GM12878 (cell line): ENCODE measurements around the gene MAPK8IP3. TPM values are rescaled to one million over a fixed set of nuclear protein-coding genes. Genes with fewer than 3 reads are reported as not detected.

ENCODE experiments used
- ATAC-seq: fragments of 200-7000 bp; cut with Tn5 transposase; 3 replicates; pipeline ENCODE4 v1.9.1; 2020; ENCODE audit warnings: mild to moderate bottlenecking, moderate library complexity
- BruUV-seq: library from RNA; stranded (reverse); fragments of 400-500 nt; replicated peaks from 2 replicates; lab custom pipeline; 2021; lab: Mats Ljungman, UMichigan
- CTCF ChIA-PET: fragments of 300-600 bp; sonication (Branson Sonifier 250); formaldehyde crosslinking; extraction: SDS; loops from one replicate; lab custom pipeline; 2021; ENCODE audit warnings: inconsistent platforms; lab: Yijun Ruan, JAX
- POLR2A ChIA-PET: fragments of 350-600 bp; formaldehyde crosslinking; extraction: SDS; loops from one replicate; lab custom pipeline; 2021; ENCODE audit warnings: inconsistent platforms; lab: Charles Lee
- RAD21 ChIA-PET: fragments of 300-600 bp; sonication (Branson Sonifier 250); formaldehyde crosslinking; loops from one replicate; lab custom pipeline; 2023; ENCODE audit warnings: antibody characterized with exemption; ENCODE audit not compliant: unreplicated experiment; lab: Charles Lee
- SMC1A ChIA-PET: fragments of 300-600 bp; sonication (Branson Sonifier 250); formaldehyde crosslinking; loops from one replicate; lab custom pipeline; 2023; ENCODE audit not compliant: unreplicated experiment, uncharacterized antibody; lab: Charles Lee
- DNase-seq: peaks from one replicate; pipeline ENCODE4 v3.0.0-alpha.2; 2011; ENCODE audit warnings: low read depth, low spot score
- FAIRE-seq: peaks from 3 replicates; lab custom pipeline; 2011; peaks lifted over from hg19 to GRCh38; lab: Jason Lieb, UNC
- H2AFZ ChIP-seq: 2 replicates; pipeline ENCODE4 v1.6.0; 2011; ENCODE audit warnings: low read depth, low read length, control low read depth; ENCODE audit not compliant: control insufficient read depth
- H3K27ac ChIP-seq: 2 replicates; pipeline ENCODE4 v1.5.1; 2011; ENCODE audit warnings: control low read depth; ENCODE audit not compliant: control insufficient read depth, insufficient read depth
- H3K27me3 ChIP-seq, 2 experiments: replicated peaks in 1 of 2; 2 replicates each; pipeline versions ENCODE4 v1.6.0 to v1.6.1; 2011; ENCODE audit warnings: low read length in 1 of 2; ENCODE audit not compliant: control insufficient read depth in 2 of 2, insufficient read depth in 2 of 2
- H3K36me3 ChIP-seq, 2 experiments: 2 replicates each; pipeline ENCODE4 v1.5.1; 2011; ENCODE audit warnings: low read length in 1 of 2; ENCODE audit not compliant: control insufficient read depth in 2 of 2, insufficient read depth in 2 of 2
- H3K4me1 ChIP-seq: 2 replicates; pipeline ENCODE4 v1.6.1; 2011; ENCODE audit warnings: mild to moderate bottlenecking, low read length, moderate library complexity, mixed read lengths; ENCODE audit not compliant: control insufficient read depth, insufficient read depth
- H3K4me2 ChIP-seq: 2 replicates; pipeline ENCODE4 v1.6.0; 2011; ENCODE audit warnings: control low read depth; ENCODE audit not compliant: control insufficient read depth, insufficient read depth
- H3K4me3 ChIP-seq: fragments of 200-600 bp; sonication (generic); 2 replicates; pipeline ENCODE4 v1.5.1; 2016
- H3K79me2 ChIP-seq: 2 replicates; pipeline ENCODE4 v1.6.0; 2011; ENCODE audit warnings: low read length; ENCODE audit not compliant: control insufficient read depth, insufficient read depth
- H3K9ac ChIP-seq: 2 replicates; pipeline ENCODE4 v1.8.0; 2011; ENCODE audit warnings: low read length, control low read depth, mixed read lengths; ENCODE audit not compliant: control insufficient read depth, insufficient read depth
- H3K9me3 ChIP-seq: replicated peaks from 3 replicates; pipeline ENCODE4 v1.5.1; 2011; ENCODE audit warnings: mild to moderate bottlenecking, low read length; ENCODE audit not compliant: control insufficient read depth, insufficient read depth
- H4K20me1 ChIP-seq: 2 replicates; pipeline ENCODE4 v1.6.0; 2011; ENCODE audit not compliant: control insufficient read depth, insufficient read depth
- ATF2 ChIP-seq: IDR thresholded peaks from 2 replicates; pipeline ENCODE4 v1.6.1; 2012; ENCODE audit warnings: low read length, inconsistent platforms
- BCLAF1 ChIP-seq: fragments of 450-650 bp; IDR thresholded peaks from 2 replicates; pipeline ENCODE4 v1.6.1; 2017; ENCODE audit warnings: antibody characterized with exemption, mild to moderate bottlenecking, moderate library complexity
- ESRRA ChIP-seq: IDR thresholded peaks from 2 replicates; pipeline ENCODE4 v1.6.1; 2012; ENCODE audit warnings: mild to moderate bottlenecking, low read length, improper control_type of control experiment
- HDAC6 ChIP-seq: fragments of 200-600 bp; sonication (generic); IDR thresholded peaks from one replicate; pipeline ENCODE4 v1.8.0; 2017; ENCODE audit warnings: antibody characterized with exemption; ENCODE audit not compliant: unreplicated experiment
- HDGF ChIP-seq: fragments of 450-650 bp; IDR thresholded peaks from 2 replicates; pipeline ENCODE4 v1.6.1; 2016; ENCODE audit warnings: antibody characterized with exemption
- IKZF2 ChIP-seq, 2 experiments: fragments of 450-650 bp; IDR thresholded peaks; 2 replicates each; pipeline ENCODE4 v1.6.1; 2017; ENCODE audit warnings: mild to moderate bottlenecking in 2 of 2, moderate library complexity in 2 of 2
- NFIC ChIP-seq: IDR thresholded peaks from 2 replicates; pipeline ENCODE4 v1.6.1; 2012; ENCODE audit warnings: low read depth, mild to moderate bottlenecking, inconsistent platforms, low read length, moderate library complexity
- POLR2A ChIP-seq: IDR thresholded peaks from 2 replicates; pipeline ENCODE4 v1.6.1; 2011; ENCODE audit warnings: low read depth, mild to moderate bottlenecking, low read length
- POU2F2 ChIP-seq: IDR thresholded peaks from 3 replicates; pipeline ENCODE4 v1.6.1; 2011; ENCODE audit warnings: low read depth, mild to moderate bottlenecking, low read length, borderline replicate concordance
- RFX5 ChIP-seq: IDR thresholded peaks from 2 replicates; pipeline ENCODE4 v1.6.1; 2011; ENCODE audit warnings: low read depth, low read length, improper control_type of control experiment
- SIX5 ChIP-seq: IDR thresholded peaks from 2 replicates; pipeline ENCODE4 v1.6.1; 2011; ENCODE audit warnings: mild to moderate bottlenecking, low read depth, low read length, moderate library complexity; ENCODE audit not compliant: severe bottlenecking
- SKIL ChIP-seq: fragments of 450-650 bp; IDR thresholded peaks from 2 replicates; pipeline ENCODE4 v1.6.1; 2017; ENCODE audit warnings: mild to moderate bottlenecking, low read depth, inconsistent platforms; ENCODE audit not compliant: poor library complexity, severe bottlenecking
- TAF1 ChIP-seq: IDR thresholded peaks from 2 replicates; pipeline ENCODE4 v1.6.1; 2011; ENCODE audit warnings: mild to moderate bottlenecking, low read depth, low read length, borderline replicate concordance
- USF2 ChIP-seq: IDR thresholded peaks from 2 replicates; pipeline ENCODE4 v1.6.1; 2011; ENCODE audit warnings: low read depth, low read length, improper control_type of control experiment, borderline replicate concordance
- ZBED1 ChIP-seq: IDR thresholded peaks from 2 replicates; pipeline ENCODE4 v1.6.1; 2016; ENCODE audit warnings: borderline replicate concordance
- ZNF24 ChIP-seq: fragments of 450-650 bp; IDR thresholded peaks from 2 replicates; pipeline ENCODE4 v1.6.1; 2017; ENCODE audit warnings: antibody characterized with exemption, mild to moderate bottlenecking
- WGBS: methylation state at CpG from one replicate; pipeline ENCODE4 v1.1.6; 2016; ENCODE audit warnings: low lambda C conversion rate; ENCODE audit not compliant: insufficient replicate concordance, insufficient coverage; ENCODE audit errors: missing lambda C conversion rate; 5-methylcytosine and 5-hydroxymethylcytosine counted together
- in situ Hi-C: fragments of 300-500 bp; cut with MboI; formaldehyde crosslinking; loops from 9 replicates; pipeline ENCODE4 v1.14.3; 2018; ENCODE audit warnings: mixed read lengths
- intact Hi-C: fragments of 100-400 bp; cut with micrococcal nuclease; formaldehyde crosslinking; loops from one replicate; pipeline ENCODE4 v1.14.2; 2022; ENCODE audit not compliant: unreplicated experiment
- polyA plus RNA-seq, 11 experiments: library from polyadenylated mRNA; depleted of rRNA in 4 of 11; unstranded in 6 of 11; stranded (reverse) in 5 of 11; fragments of >200 nt; fragmentation: Nextera tagmentation in 4 of 11; fragmentation: Illumina TruSeq in 1 of 11; extraction: Ambion mirVana in 4 of 11; extraction: Trizol in 1 of 11; gene quantifications; 1 replicate in 1 of 11; 2 replicates in 10 of 11; pipeline versions ENCODE4 v1.2.1 to v1.2.3, GENCODE V29; 2011 to 2016; ENCODE audit warnings: inconsistent platforms in 2 of 11, missing spikeins in 2 of 11, low read depth in 1 of 11
- total RNA-seq, 4 experiments: library from RNA; depleted of rRNA in 3 of 4; stranded (reverse); fragments of >200 nt in 3 of 4; fragmentation: Illumina TruSeq in 1 of 4; extraction: Trizol in 1 of 4; gene quantifications; 2 replicates each; pipeline versions ENCODE4 v1.2.1 to v1.2.3, GENCODE V29; 2013 to 2021

MAPK8IP3 gene
- total and polyA plus RNA-seq, 10 of the 15 experiments (the other 5 are each of a cell fraction or from before 2014, with no cell fraction given) = 0.06 to 67.9 (median 18.2) TPM

- ChIA-PET SMC1A (no interaction called here), RAD21 (interaction anchor here (0.7 to 1.7 kb wide), 6 partner anchors 27 to 249 kb away, joined by 3 to 15 read pairs (median 4); partner anchors contain the start of genes EME2, MAPK8IP3, MRPS34 and NUBP2), CTCF (interaction anchor here (0.6 to 1.8 kb wide), 4 partner anchors 27 to 325 kb away, joined by 3 to 14 read pairs (median 4); partner anchors contain the start of genes MAPK8IP3, NUBP2 and SPSB3), POLR2A (interaction anchor here (0.7 to 2.0 kb wide), 7 partner anchors 27 to 476 kb away, joined by 3 to 15 read pairs (median 6); partner anchors contain the start of genes IFT140, MAPK8IP3, NUBP2 and SPSB3)
- DNase-seq (no peak), FAIRE-seq (no peak), ATAC-seq (peak; percentile 48)
- peak overlapping the region; percentile 75 for H3K4me3 ChIP-seq
- no peaks in the 10 kb centered on the region for H3K9me3 ChIP-seq
- H3K4me1 ChIP-seq = no peaks in the 10 kb centered on the region; the same call in 1 of the 2 replicates
- BruUV-seq = TSS peak; percentile 61
- peak overlapping the region; percentile 76 for H3K27ac ChIP-seq
- intact Hi-C loops (loop anchor here (1.0 to 5.0 kb wide), 2 partner anchors 28 to 66 kb away; partner anchors contain the start of genes CRAMP1, IFT140 and MAPK8IP3), in situ Hi-C loops (no loop called here)
- H3K4me2 ChIP-seq = peak overlapping the region; percentile 92
- no peaks in the 10 kb centered on the region for H4K20me1 ChIP-seq
- H3K36me3 ChIP-seq = peaks cover 3 to 7% of the 10 kb centered on the region in 2 experiments; a peak in 3 of 4 replicates
- under 1% methylated on average over 45 of the region's 45 CpGs for WGBS
- no peaks in the 10 kb centered on the region for H3K27me3 ChIP-seq
- H2AFZ ChIP-seq = peak overlapping the region; percentile 30; the same call in 1 of the 2 replicates
- peak overlapping the region; percentile 90 for H3K9ac ChIP-seq
- peaks cover 38% of the 10 kb centered on the region for H3K79me2 ChIP-seq
- TF ChIP-seq RFX5 (no peak), ESRRA (no peak), ATF2 (no peak), SKIL (no peak), NFIC (no peak), TAF1 (no peak), HDGF (peak; percentile 73), ZNF24 (no peak), POU2F2 (no peak), POLR2A (peak; percentile 46), HDAC6 (no peak), BCLAF1 (no peak), SIX5 (no peak), USF2 (no peak), IKZF2 (IDR thresholded peaks at IDR 0.05) (peak in 1 of 2 experiments; percentile 14; a peak in 1 of 4 replicates), ZBED1 (no peak)
Measured at GRCh38 chr16:1678500-1679098, 27.4 kb upstream of the MAPK8IP3 start.
